GM23338 (cell line): Measurements from ENCODE around the gene PROB1. TPM values are rescaled to one million over a fixed set of nuclear protein-coding genes. Genes with fewer than 3 reads are reported as not detected.
A peak's percentile ranks its signal among the peaks of the same experiment; 100 is the strongest.

Source experiments
- ATAC-seq: fragments of 200-7000 bp; cut with Tn5 transposase; 3 replicates; pipeline ENCODE4 v1.9.1; 2020
- DNase-seq: peaks from one replicate; pipeline ENCODE4 v3.0.0-alpha.2; 2015; ENCODE audit warnings: low spot score
- H2AFZ ChIP-seq: fragments of 200-600 bp; sonication (generic); 2 replicates; pipeline ENCODE4 v1.8.0; 2016; ENCODE audit warnings: antibody characterized with exemption, mild to moderate bottlenecking, moderate library complexity
- H3F3A ChIP-seq: fragments of 200-600 bp; sonication (generic); replicated peaks from 2 replicates; pipeline ENCODE4 v1.8.0; 2017; ENCODE audit warnings: antibody characterized with exemption, mixed run types, low read depth
- H3K27ac ChIP-seq: fragments of 200-600 bp; sonication (generic); 2 replicates; pipeline ENCODE4 v1.6.1; 2016; ENCODE audit warnings: low read depth
- H3K27me3 ChIP-seq: fragments of 200-600 bp; sonication (generic); 2 replicates; pipeline ENCODE4 v1.8.0; 2016; ENCODE audit warnings: mild to moderate bottlenecking, mixed run types, moderate library complexity; ENCODE audit not compliant: insufficient read depth
- H3K36me3 ChIP-seq: fragments of 200-600 bp; sonication (generic); 2 replicates; pipeline ENCODE4 v1.8.0; 2016; ENCODE audit warnings: mild to moderate bottlenecking; ENCODE audit not compliant: insufficient read depth
- H3K4me1 ChIP-seq: fragments of 200-600 bp; sonication (generic); 2 replicates; pipeline ENCODE4 v1.8.0; 2016; ENCODE audit warnings: mild to moderate bottlenecking, moderate library complexity; ENCODE audit not compliant: insufficient read depth
- H3K4me2 ChIP-seq: fragments of 200-600 bp; sonication (generic); 2 replicates; pipeline ENCODE4 v1.7.1; 2017; ENCODE audit warnings: mixed run types
- H3K4me3 ChIP-seq: fragments of 200-600 bp; sonication (generic); 2 replicates; pipeline ENCODE4 v1.6.1; 2016; ENCODE audit warnings: mixed run types
- H3K79me2 ChIP-seq: fragments of 200-600 bp; sonication (generic); replicated peaks from 2 replicates; pipeline ENCODE4 v1.8.0; 2017; ENCODE audit warnings: mild to moderate bottlenecking; ENCODE audit not compliant: insufficient read depth
- H3K9me2 ChIP-seq: fragments of 200-600 bp; sonication (generic); 2 replicates; pipeline ENCODE4 v1.8.0; 2017; ENCODE audit not compliant: insufficient read depth
- H4K20me1 ChIP-seq: fragments of 200-600 bp; sonication (generic); replicated peaks from 2 replicates; pipeline ENCODE4 v1.8.0; 2017; ENCODE audit warnings: mild to moderate bottlenecking; ENCODE audit not compliant: insufficient read depth
- H3K27ac Mint-ChIP-seq: 2 replicates; pipeline ENCODE4 v1.8.0; 2020; ENCODE audit warnings: inconsistent platforms, mild to moderate bottlenecking, moderate library complexity, mixed read lengths
- H3K27me3 Mint-ChIP-seq: 3 replicates; pipeline ENCODE4 v1.8.0; 2022; ENCODE audit warnings: low read depth, mild to moderate bottlenecking, moderate library complexity, mixed read lengths, inconsistent platforms; ENCODE audit not compliant: insufficient read depth, poor library complexity
- H3K36me3 Mint-ChIP-seq: 3 replicates; pipeline ENCODE4 v1.8.0; 2021; ENCODE audit warnings: low read depth, mild to moderate bottlenecking, inconsistent platforms, moderate library complexity, mixed read lengths
- H3K4me1 Mint-ChIP-seq: 3 replicates; pipeline ENCODE4 v1.8.0; 2020; ENCODE audit warnings: mild to moderate bottlenecking, inconsistent platforms, mixed read lengths
- H3K4me3 Mint-ChIP-seq: 3 replicates; pipeline ENCODE4 v1.8.0; 2021; ENCODE audit warnings: moderate library complexity, mild to moderate bottlenecking, inconsistent platforms, mixed read lengths
- H3K9me3 Mint-ChIP-seq: 3 replicates; pipeline ENCODE4 v1.8.0; 2020; ENCODE audit warnings: moderate library complexity, mild to moderate bottlenecking, inconsistent platforms, mixed read lengths
- CREB1 ChIP-seq: fragments of 250-450 bp; sonication (Bioruptor Pico); IDR thresholded peaks from 2 replicates; pipeline ENCODE4 v1.5.0; 2020; ENCODE audit warnings: low read depth, mild to moderate bottlenecking, moderate library complexity
- CTCF ChIP-seq, 2 experiments: fragments of 200-600 bp in 1 of 2; sonication (generic) in 1 of 2; conservative IDR thresholded peaks; 2 replicates each; pipeline versions ENCODE4 v1.5.1 to v1.6.1; 2016 to 2017; ENCODE audit warnings: antibody characterized with exemption in 2 of 2, low read depth in 2 of 2, mild to moderate bottlenecking in 2 of 2, moderate library complexity in 1 of 2
- EZH2 ChIP-seq: fragments of 200-600 bp; sonication (generic); IDR thresholded peaks from one replicate; pipeline ENCODE4 v1.8.0; 2017; ENCODE audit warnings: antibody characterized with exemption, mild to moderate bottlenecking, low read depth; ENCODE audit not compliant: unreplicated experiment
- NANOG ChIP-seq: IDR thresholded peaks from 2 replicates; pipeline ENCODE4 v1.6.1; 2016; ENCODE audit warnings: antibody characterized with exemption, borderline replicate concordance
- POLR2AphosphoS5 ChIP-seq: IDR thresholded peaks from 2 replicates; pipeline ENCODE4 v1.6.1; 2016; ENCODE audit warnings: antibody characterized with exemption, low read depth
- REST ChIP-seq: IDR thresholded peaks from one replicate; pipeline ENCODE4 v1.6.1; 2018; ENCODE audit warnings: antibody characterized with exemption; ENCODE audit not compliant: unreplicated experiment
- ZNF114 ChIP-seq: fragments of 250-450 bp; sonication (Bioruptor Pico); IDR thresholded peaks from 2 replicates; pipeline ENCODE4 v1.5.0; 2020; ENCODE audit warnings: mild to moderate bottlenecking, moderate library complexity
- ZNF331 ChIP-seq: fragments of 250-450 bp; sonication (Bioruptor Pico); IDR thresholded peaks from 2 replicates; pipeline ENCODE4 v1.5.0; 2020; ENCODE audit warnings: low read depth, mild to moderate bottlenecking, moderate library complexity
- ZNF462 ChIP-seq: fragments of 250-450 bp; sonication (Bioruptor Pico); IDR thresholded peaks from 2 replicates; pipeline ENCODE4 v1.5.0; 2020; ENCODE audit warnings: mild to moderate bottlenecking, moderate library complexity
- polyA plus RNA-seq: library from polyadenylated mRNA; unstranded; fragments of >200 nt; fragmentation: Nextera tagmentation; extraction: Ambion mirVana; gene quantifications from 2 replicates; pipeline ENCODE4 v1.2.1, GENCODE V29; 2016
- total RNA-seq: library from RNA; depleted of rRNA; stranded (reverse); fragments of >200 nt; shearing (Covaris generic); gene quantifications from 2 replicates; pipeline ENCODE4 v1.2.3, GENCODE V29; 2014

The PROB1 gene
- total and polyA plus RNA-seq, 2 experiments from 2014 or later = 0.73 to 2.7 TPM

GRCh38 chr5:139385061-139386049, 9.5 kb downstream of the PROB1 start:
- Mint-ChIP-seq H3K36me3 (no peaks in the 10 kb centered on the region; the same call in 2 of the 3 replicates), H3K9me3 (no peaks in the 10 kb centered on the region), H3K27ac (no peak overlapping the region), H3K4me3 (no peak overlapping the region), H3K27me3 (peaks cover 14% of the 10 kb centered on the region), H3K4me1 (peaks cover 27% of the 10 kb centered on the region)
- H3K36me3 ChIP-seq = no peaks in the 10 kb centered on the region
- H3K27ac ChIP-seq = no peak overlapping the region
- peaks cover 12% of the 10 kb centered on the region for H3K4me1 ChIP-seq
- no peak overlapping the region for H3K4me2 ChIP-seq
- H3K9me2 ChIP-seq = no peaks in the 10 kb centered on the region
- no peaks in the 10 kb centered on the region for H3F3A ChIP-seq
- no peak overlapping the region for H2AFZ ChIP-seq
- H3K79me2 ChIP-seq = no peaks in the 10 kb centered on the region
- H3K4me3 ChIP-seq = no peak overlapping the region
- ATAC-seq (no peak), DNase-seq (no peak)
- no peaks in the 10 kb centered on the region for H4K20me1 ChIP-seq
- H3K27me3 ChIP-seq = no peaks in the 10 kb centered on the region
- no peak for TF ChIP-seq REST
- TF ChIP-seq CTCF (conservative IDR thresholded peaks at IDR 0.05; ENCODE audit: low read depth in 2 of 2) = peak in 1 of 2 experiments; percentile 33; a peak in 2 of 4 replicates
- no peak for TF ChIP-seq EZH2
- no peak for TF ChIP-seq ZNF331
- no peak for TF ChIP-seq ZNF462 (CRISPR knock-in tag)
- no peak for TF ChIP-seq ZNF114 (CRISPR knock-in tag)
- no peak for TF ChIP-seq NANOG
- TF ChIP-seq POLR2AphosphoS5 = no peak
- TF ChIP-seq CREB1 = no peak
